Measurements from ENCODE around the gene LCA5L.

LCA5L gene

GRCh38 chr21:39406065-39406464 is 39.5 kb downstream of the LCA5L start:
- no peak for DNase-seq
- in situ Hi-C loops (cut with HindIII; ENCODE audit: low pct_ligation_motif_present, low sequenced_read_pairs), result no loop called here
- Histone ChIP-seq H3K36me3 (replicated peaks) (no peaks in the 10 kb centered on the region), H3K27ac (no peak overlapping the region), H3K27me3 (replicated peaks) (no peaks in the 10 kb centered on the region), H3K4me3 (ENCODE audit: low read depth, low read length) (no peak overlapping the region)
- TF ChIP-seq, protein P1, sequence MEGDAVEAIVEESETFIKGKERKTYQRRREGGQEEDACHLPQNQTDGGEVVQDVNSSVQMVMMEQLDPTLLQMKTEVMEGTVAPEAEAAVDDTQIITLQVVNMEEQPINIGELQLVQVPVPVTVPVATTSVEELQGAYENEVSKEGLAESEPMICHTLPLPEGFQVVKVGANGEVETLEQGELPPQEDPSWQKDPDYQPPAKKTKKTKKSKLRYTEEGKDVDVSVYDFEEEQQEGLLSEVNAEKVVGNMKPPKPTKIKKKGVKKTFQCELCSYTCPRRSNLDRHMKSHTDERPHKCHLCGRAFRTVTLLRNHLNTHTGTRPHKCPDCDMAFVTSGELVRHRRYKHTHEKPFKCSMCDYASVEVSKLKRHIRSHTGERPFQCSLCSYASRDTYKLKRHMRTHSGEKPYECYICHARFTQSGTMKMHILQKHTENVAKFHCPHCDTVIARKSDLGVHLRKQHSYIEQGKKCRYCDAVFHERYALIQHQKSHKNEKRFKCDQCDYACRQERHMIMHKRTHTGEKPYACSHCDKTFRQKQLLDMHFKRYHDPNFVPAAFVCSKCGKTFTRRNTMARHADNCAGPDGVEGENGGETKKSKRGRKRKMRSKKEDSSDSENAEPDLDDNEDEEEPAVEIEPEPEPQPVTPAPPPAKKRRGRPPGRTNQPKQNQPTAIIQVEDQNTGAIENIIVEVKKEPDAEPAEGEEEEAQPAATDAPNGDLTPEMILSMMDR (IDR thresholded peaks at IDR 0.05; ENCODE audit: low read depth, low read length, missing control alignments), result no peak

DNA sequence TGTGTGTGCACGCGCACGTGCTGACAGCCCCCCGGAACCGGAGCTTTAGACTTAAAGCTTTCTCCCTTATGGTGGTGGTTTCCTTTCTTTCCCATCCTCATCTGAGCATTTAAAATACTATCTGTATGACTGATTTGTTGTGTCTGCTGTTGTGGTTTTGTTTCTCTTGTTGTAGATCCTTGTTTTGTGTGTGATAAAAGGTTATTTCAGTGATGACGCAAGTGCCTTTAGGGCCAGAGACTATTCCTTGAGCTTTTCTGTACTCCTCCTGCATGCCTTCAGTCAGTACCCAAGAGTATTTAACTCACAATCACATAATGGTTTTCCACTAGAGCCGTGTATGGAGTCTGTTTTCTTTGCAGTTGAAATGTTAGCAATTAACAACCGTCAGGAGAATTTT is 45.4 kb downstream of the LCA5L start:
- peaks cover 6% of the 10 kb centered on the region for H3K36me3 ChIP-seq (replicated peaks)
- no peak overlapping the region for H3K4me3 ChIP-seq (ENCODE audit: low read depth, low read length)
- H3K27me3 ChIP-seq (replicated peaks), result no peaks in the 10 kb centered on the region
- in situ Hi-C loops (cut with HindIII; ENCODE audit: low pct_ligation_motif_present, low sequenced_read_pairs), result no loop called here
- H3K27ac ChIP-seq, result no peak overlapping the region
- TF ChIP-seq, protein P1 (IDR thresholded peaks at IDR 0.05; ENCODE audit: low read depth, low read length, missing control alignments), result no peak
- no peak for DNase-seq

DNA sequence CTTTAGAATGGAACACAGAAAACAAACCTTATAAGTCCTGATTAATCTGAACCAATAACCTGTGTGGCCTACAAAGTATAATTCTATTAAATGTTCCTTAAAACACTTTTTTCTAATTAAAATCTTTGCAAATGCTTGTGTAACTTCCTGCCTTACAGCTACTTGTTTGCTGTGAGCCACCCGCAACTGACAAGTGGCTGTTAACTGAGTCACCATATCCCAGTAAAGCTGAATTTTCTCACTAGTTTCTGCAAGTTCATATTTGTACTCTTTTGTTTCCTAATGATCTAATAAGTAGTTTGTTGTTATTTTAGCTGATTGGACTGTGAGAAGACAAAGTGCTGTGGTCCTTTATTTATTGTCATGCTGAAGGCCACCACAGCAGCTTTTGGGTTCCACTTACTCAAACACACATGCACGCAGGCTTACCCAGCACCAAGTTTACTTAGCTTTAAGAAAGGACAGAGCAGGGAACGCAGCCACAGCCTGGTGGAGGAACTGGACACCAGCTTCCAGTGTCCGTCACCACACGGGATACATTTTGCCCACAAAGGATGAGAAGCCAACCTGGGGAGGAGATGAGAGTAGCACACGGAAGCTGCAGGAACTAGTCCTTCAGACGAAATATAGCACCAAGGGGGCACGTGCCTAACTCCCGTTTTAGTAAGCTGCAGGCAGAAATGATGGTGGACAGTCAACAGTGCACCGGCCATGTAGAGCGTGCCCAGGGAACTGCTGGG is 47.8 kb downstream of the LCA5L start:
- H3K4me3 ChIP-seq (ENCODE audit: low read depth, low read length), result no peak overlapping the region
- in situ Hi-C loops (cut with HindIII; ENCODE audit: low pct_ligation_motif_present, low sequenced_read_pairs), result no loop called here
- DNase-seq, result no peak
- peaks cover 9% of the 10 kb centered on the region for H3K36me3 ChIP-seq (replicated peaks)
- TF ChIP-seq, protein P1 (IDR thresholded peaks at IDR 0.05; ENCODE audit: low read depth, low read length, missing control alignments), result no peak
- no peaks in the 10 kb centered on the region for H3K27me3 ChIP-seq (replicated peaks)
- H3K27ac ChIP-seq, result no peak overlapping the region

DNA sequence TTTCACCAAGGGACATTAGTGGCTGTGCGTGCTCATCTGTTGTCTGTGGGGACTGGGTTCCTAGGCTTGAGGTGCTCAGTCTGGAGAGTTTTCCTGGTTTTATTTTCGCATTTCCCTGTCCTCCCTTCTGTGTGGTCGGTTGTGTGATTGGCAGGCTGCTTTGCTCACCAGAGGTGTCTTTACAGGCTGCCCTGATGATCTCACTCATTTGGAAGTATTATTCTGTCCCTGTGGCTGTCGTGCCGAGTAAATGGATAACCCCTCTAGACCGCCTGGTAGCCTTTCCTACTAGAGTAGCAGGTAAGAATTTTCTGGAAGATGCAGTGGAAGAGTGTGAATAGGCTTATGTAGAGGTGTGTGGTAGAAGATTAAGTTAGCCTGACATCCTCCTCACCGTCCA is 52.6 kb downstream of the LCA5L start:
- in situ Hi-C loops (cut with HindIII; ENCODE audit: low pct_ligation_motif_present, low sequenced_read_pairs), result no loop called here
- no peak for DNase-seq
- TF ChIP-seq, protein P1 (IDR thresholded peaks at IDR 0.05; ENCODE audit: low read depth, low read length, missing control alignments), result no peak
- Histone ChIP-seq H3K4me3 (ENCODE audit: low read depth, low read length) (no peak overlapping the region), H3K27me3 (replicated peaks) (no peaks in the 10 kb centered on the region), H3K27ac (no peak overlapping the region), H3K36me3 (replicated peaks) (peaks cover 23% of the 10 kb centered on the region)

GRCh38 chr21:39390212-39390765 is 55.3 kb downstream of the LCA5L start:
- H3K27ac ChIP-seq, result no peak overlapping the region
- in situ Hi-C loops (cut with HindIII; ENCODE audit: low pct_ligation_motif_present, low sequenced_read_pairs), result no loop called here
- no peak for DNase-seq
- TF ChIP-seq, protein P1 (IDR thresholded peaks at IDR 0.05; ENCODE audit: low read depth, low read length, missing control alignments), result no peak
- no peaks in the 10 kb centered on the region for H3K27me3 ChIP-seq (replicated peaks)
- H3K4me3 ChIP-seq (ENCODE audit: low read depth, low read length), result no peak overlapping the region
- H3K36me3 ChIP-seq (replicated peaks), result peaks cover 17% of the 10 kb centered on the region

DNA sequence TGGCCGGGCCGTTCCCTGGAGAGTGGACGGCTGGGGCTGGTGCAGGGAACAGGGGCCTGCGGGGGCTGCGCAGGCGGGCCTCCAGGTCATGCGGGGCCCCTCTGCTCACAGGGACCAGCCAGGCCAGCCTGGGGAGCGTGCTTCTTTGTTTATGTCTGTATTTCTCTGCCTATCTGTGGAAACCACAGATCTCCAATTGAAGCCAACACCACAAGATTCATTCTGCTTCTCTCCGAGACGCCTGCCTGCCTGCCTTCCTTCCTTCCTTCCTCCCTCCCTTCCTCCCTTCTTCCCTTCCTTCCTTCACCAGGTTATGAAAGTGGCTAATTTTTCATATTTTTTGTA is 56.8 kb downstream of the LCA5L start:
- Histone ChIP-seq H3K27ac (no peak overlapping the region), H3K4me3 (ENCODE audit: low read depth, low read length) (peak overlapping the region; percentile 58)
- TF ChIP-seq, protein P1 (IDR thresholded peaks at IDR 0.05; ENCODE audit: low read depth, low read length, missing control alignments), result no peak

More for the DNA sequence above, 56.8 kb downstream of the LCA5L start:
- Histone ChIP-seq H3K36me3 (replicated peaks) (peaks cover 17% of the 10 kb centered on the region), H3K27me3 (replicated peaks) (no peaks in the 10 kb centered on the region)
- DNase-seq, result no peak
- in situ Hi-C loops (cut with HindIII; ENCODE audit: low pct_ligation_motif_present, low sequenced_read_pairs), result no loop called here

All from brain microvascular endothelial cell (primary cell).